ENCODE measurements around the gene HCN4. TPM values are rescaled to one million over a fixed set of nuclear protein-coding genes. Genes with fewer than 3 reads are reported as not detected.

HCN4 gene
- total RNA-seq, 2 experiments from 2014 or later = not detected

DNA sequence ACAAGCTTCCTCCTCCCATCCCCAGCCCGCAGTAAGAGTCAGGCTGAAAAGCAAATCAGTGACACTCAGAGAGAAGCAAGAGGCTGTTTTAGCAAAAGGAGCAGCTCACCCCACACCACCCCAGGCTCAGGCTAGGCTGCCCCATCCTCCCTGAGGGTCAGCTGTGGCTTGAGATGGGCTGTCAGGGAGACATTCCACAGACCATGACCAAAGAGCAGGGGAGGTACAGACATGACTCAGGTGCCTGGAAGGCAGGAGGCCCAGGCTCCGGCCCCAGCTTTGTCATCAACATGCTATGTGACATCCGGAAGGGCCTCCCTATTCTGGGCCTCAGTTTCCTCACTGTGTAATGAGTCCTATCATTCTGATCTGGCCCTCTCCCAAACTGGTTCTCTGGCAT is 24.7 kb downstream of the HCN4 start:
- ChIA-PET CTCF (no interaction called here), POLR2A (interaction anchor here (0.6 kb wide), 1 partner anchor 164 kb away, joined by 3 read pairs; no protein-coding TSS in a partner anchor)
- TF ChIP-seq, protein P1, sequence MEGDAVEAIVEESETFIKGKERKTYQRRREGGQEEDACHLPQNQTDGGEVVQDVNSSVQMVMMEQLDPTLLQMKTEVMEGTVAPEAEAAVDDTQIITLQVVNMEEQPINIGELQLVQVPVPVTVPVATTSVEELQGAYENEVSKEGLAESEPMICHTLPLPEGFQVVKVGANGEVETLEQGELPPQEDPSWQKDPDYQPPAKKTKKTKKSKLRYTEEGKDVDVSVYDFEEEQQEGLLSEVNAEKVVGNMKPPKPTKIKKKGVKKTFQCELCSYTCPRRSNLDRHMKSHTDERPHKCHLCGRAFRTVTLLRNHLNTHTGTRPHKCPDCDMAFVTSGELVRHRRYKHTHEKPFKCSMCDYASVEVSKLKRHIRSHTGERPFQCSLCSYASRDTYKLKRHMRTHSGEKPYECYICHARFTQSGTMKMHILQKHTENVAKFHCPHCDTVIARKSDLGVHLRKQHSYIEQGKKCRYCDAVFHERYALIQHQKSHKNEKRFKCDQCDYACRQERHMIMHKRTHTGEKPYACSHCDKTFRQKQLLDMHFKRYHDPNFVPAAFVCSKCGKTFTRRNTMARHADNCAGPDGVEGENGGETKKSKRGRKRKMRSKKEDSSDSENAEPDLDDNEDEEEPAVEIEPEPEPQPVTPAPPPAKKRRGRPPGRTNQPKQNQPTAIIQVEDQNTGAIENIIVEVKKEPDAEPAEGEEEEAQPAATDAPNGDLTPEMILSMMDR (IDR thresholded peaks at IDR 0.05) = no peak
- DNase-seq (no peak), ATAC-seq (ENCODE audit: poor library complexity) (no peak)
- H3K4me3 ChIP-seq (ENCODE audit: low read length) = no peak overlapping the region
- peaks cover 0 to 44% of the 10 kb centered on the region in 2 experiments for H3K9me3 ChIP-seq (ENCODE audit: control insufficient read depth in 1 of 2, insufficient read depth in 1 of 2, low read length in 2 of 2)
- Mint-ChIP-seq H3K4me3 (no peak overlapping the region), H3K36me3 (ENCODE audit: low read depth) (no peaks in the 10 kb centered on the region), H3K27ac (no peak overlapping the region), H3K4me1 (ENCODE audit: low read depth) (no peaks in the 10 kb centered on the region), H3K27me3 (peaks cover 8% of the 10 kb centered on the region), H3K9me3 (peaks cover 2% of the 10 kb centered on the region)
- intact Hi-C loops (cut with DNase I, micrococcal nuclease) = no loop called here
- H3K36me3 ChIP-seq (ENCODE audit: insufficient read depth, low read length) = no peaks in the 10 kb centered on the region
- H3K4me1 ChIP-seq (ENCODE audit: insufficient read depth, low read length) = no peaks in the 10 kb centered on the region
- no peak overlapping the region for H3K27ac ChIP-seq (ENCODE audit: low read depth in 1 of 2, low read length in 2 of 2)
- H3K27me3 ChIP-seq (ENCODE audit: control insufficient read depth in 1 of 2, insufficient read depth in 2 of 2, low read length in 2 of 2) = peaks cover 0 to 2% of the 10 kb centered on the region in 2 experiments

DNA sequence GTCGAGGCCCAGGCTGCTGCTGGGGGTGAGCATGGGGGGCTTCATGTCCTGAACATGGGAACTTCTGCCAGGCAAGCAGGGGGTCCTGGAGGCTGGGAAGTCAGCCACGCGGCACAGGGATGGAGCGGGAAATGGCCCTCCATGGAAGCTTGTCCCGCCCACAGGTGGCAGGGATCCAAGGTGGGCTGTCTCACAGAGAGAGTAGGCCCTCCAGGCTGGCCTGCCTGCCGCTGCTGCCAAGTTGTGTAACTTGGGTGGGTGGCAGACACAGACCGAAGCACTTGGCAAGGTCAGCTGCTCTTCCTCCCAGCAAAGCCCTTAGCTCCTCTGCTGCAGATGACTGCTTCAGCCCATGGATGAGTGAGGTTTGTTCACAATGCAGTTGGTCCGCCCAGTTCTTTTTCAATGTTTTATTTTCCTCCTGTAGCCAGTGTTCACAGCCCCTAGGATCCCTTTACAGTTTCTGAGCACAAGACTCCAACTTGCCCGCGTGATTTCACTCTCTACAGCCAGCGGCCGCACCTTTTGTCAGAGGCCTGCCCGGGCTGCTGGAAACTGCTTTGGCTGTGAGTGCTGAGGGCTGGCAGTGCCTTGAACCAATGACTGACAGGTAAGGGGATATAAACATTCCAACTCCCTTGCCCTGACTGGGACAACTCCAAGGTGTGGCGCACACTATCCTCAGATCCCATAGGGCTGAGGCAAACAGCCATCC is 26.7 kb downstream of the HCN4 start:
- Mint-ChIP-seq H3K4me3 (no peak overlapping the region), H3K4me1 (ENCODE audit: low read depth) (no peaks in the 10 kb centered on the region)

DNA sequence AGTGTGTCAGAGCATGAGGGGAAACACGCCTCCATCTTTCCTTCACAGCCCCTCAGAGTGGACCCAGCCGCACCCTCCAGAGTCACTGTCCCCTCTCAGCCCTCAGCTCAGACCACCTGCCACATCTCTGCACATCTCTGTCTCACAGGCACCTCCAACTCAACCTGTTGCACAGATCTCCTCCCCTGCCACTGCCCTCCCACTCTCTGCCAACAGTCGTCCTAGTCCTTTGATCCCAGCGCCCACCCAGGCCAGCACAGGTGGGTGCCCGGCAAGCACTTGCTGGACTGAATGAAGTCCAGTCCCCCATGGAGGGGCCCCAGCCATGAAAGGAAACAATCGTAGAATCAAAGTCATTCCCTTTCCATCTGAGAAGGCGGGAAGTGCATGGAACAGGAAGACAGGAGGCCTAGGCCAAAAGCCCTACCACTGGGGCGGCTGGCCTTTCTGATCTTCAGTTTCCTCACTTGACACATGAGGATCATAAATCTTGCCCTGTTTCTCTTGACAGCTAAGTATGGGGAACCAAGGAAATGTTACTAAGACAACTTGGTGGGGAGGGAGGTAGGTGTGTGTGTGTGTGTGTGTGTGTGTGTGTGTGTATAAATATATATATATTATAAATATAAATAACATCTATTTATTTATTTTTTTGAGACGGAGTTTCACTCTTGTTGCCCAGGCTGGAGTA is 28.1 kb downstream of the HCN4 start:
- H3K4me3 Mint-ChIP-seq = no peak overlapping the region
- peaks cover 2% of the 10 kb centered on the region for H3K9me3 Mint-ChIP-seq
- H3K36me3 ChIP-seq (ENCODE audit: insufficient read depth, low read length) = no peaks in the 10 kb centered on the region
- H3K9me3 ChIP-seq (ENCODE audit: control insufficient read depth in 1 of 2, insufficient read depth in 1 of 2, low read length in 2 of 2) = peaks cover 0 to 38% of the 10 kb centered on the region in 2 experiments
- no peaks in the 10 kb centered on the region for H3K4me1 ChIP-seq (ENCODE audit: insufficient read depth, low read length)
- H3K4me3 ChIP-seq (ENCODE audit: low read length) = no peak overlapping the region
- H3K27me3 ChIP-seq (ENCODE audit: control insufficient read depth in 1 of 2, insufficient read depth in 2 of 2, low read length in 2 of 2) = peaks cover 0 to 3% of the 10 kb centered on the region in 2 experiments
- intact Hi-C loops (cut with DNase I, micrococcal nuclease) = no loop called here
- DNase-seq (no peak), ATAC-seq (ENCODE audit: poor library complexity) (no peak)
- no peak overlapping the region for H3K27ac Mint-ChIP-seq
- TF ChIP-seq, protein P1 (IDR thresholded peaks at IDR 0.05) = no peak
- POLR2A ChIA-PET = no interaction called here
- no peak overlapping the region for H3K27ac ChIP-seq (ENCODE audit: low read depth in 1 of 2, low read length in 2 of 2)
- H3K27me3 Mint-ChIP-seq = peaks cover 10% of the 10 kb centered on the region
- CTCF ChIA-PET = no interaction called here
- H3K36me3 Mint-ChIP-seq (ENCODE audit: low read depth) = no peaks in the 10 kb centered on the region
- H3K4me1 Mint-ChIP-seq (ENCODE audit: low read depth) = no peaks in the 10 kb centered on the region

More for the DNA sequence above, 26.7 kb downstream of the HCN4 start:
- TF ChIP-seq, protein P1 (IDR thresholded peaks at IDR 0.05) = no peak
- H3K27me3 ChIP-seq (ENCODE audit: control insufficient read depth in 1 of 2, insufficient read depth in 2 of 2, low read length in 2 of 2) = peaks cover 0 to 2% of the 10 kb centered on the region in 2 experiments
- ChIA-PET POLR2A (no interaction called here), CTCF (no interaction called here)
- intact Hi-C loops (cut with DNase I, micrococcal nuclease) = no loop called here
- H3K4me3 ChIP-seq (ENCODE audit: low read length) = no peak overlapping the region
- DNase-seq (no peak), ATAC-seq (ENCODE audit: poor library complexity) (no peak)
- H3K4me1 ChIP-seq (ENCODE audit: insufficient read depth, low read length) = no peaks in the 10 kb centered on the region
- H3K9me3 ChIP-seq (ENCODE audit: control insufficient read depth in 1 of 2, insufficient read depth in 1 of 2, low read length in 2 of 2) = peaks cover 0 to 44% of the 10 kb centered on the region in 2 experiments
- H3K27ac Mint-ChIP-seq = no peak overlapping the region
- no peak overlapping the region for H3K27ac ChIP-seq (ENCODE audit: low read depth in 1 of 2, low read length in 2 of 2)
- no peaks in the 10 kb centered on the region for H3K36me3 Mint-ChIP-seq (ENCODE audit: low read depth)
- no peaks in the 10 kb centered on the region for H3K36me3 ChIP-seq (ENCODE audit: insufficient read depth, low read length)
- H3K9me3 Mint-ChIP-seq = peaks cover 2% of the 10 kb centered on the region
- peaks cover 9% of the 10 kb centered on the region for H3K27me3 Mint-ChIP-seq
